SU-DHL-6 (cell line): Measurements from ENCODE around the gene FAM3B.

Experiments used
- H2AFZ ChIP-seq: fragments of 200-600 bp; sonication (generic); 2 replicates; pipeline ENCODE4 v1.6.1; 2014; ENCODE audit warnings: low read depth, mild to moderate bottlenecking, moderate library complexity, mixed read lengths, antibody characterized with exemption, low read length; ENCODE audit not compliant: severe bottlenecking
- H3F3A ChIP-seq: fragments of 200-600 bp; shearing (Covaris generic); 2 replicates; pipeline ENCODE4 v1.6.0; 2016; ENCODE audit warnings: antibody characterized with exemption, mild to moderate bottlenecking; ENCODE audit not compliant: insufficient read depth
- H3K27ac ChIP-seq: fragments of 200-600 bp; sonication (generic); 2 replicates; pipeline ENCODE4 v1.5.1; 2016; ENCODE audit warnings: low read depth, mild to moderate bottlenecking, low read length, moderate library complexity, mixed read lengths
- H3K27me3 ChIP-seq: fragments of 200-600 bp; sonication (generic), shearing (Covaris generic); 2 replicates; pipeline ENCODE4 v1.6.0; 2014; ENCODE audit warnings: mild to moderate bottlenecking, low read length
- H3K36me3 ChIP-seq: fragments of 200-600 bp; sonication (generic); 2 replicates; pipeline ENCODE4 v1.6.1; 2014; ENCODE audit warnings: mild to moderate bottlenecking, low read length, mixed read lengths
- H3K4me2 ChIP-seq: fragments of 300-600, 200-600 bp; shearing (Covaris generic), sonication (generic); 2 replicates; pipeline ENCODE4 v1.6.0; 2014; ENCODE audit warnings: low read length, low read depth, mild to moderate bottlenecking; ENCODE audit not compliant: poor library complexity, severe bottlenecking
- H3K4me3 ChIP-seq: fragments of 200-600 bp; sonication (generic); 2 replicates; pipeline ENCODE4 v1.5.1; 2014; ENCODE audit warnings: antibody characterized with exemption, low read length, mild to moderate bottlenecking, mixed read lengths; ENCODE audit not compliant: insufficient read depth, poor library complexity, severe bottlenecking
- H3K79me2 ChIP-seq: fragments of 200-600 bp; sonication (generic); 2 replicates; pipeline ENCODE4 v1.6.1; 2014; ENCODE audit warnings: mild to moderate bottlenecking, low read length, moderate library complexity; ENCODE audit not compliant: insufficient read depth
- H3K9ac ChIP-seq: fragments of 200-600 bp; sonication (generic); 2 replicates; pipeline ENCODE4 v1.7.0; 2014; ENCODE audit warnings: mild to moderate bottlenecking, low read length
- H3K9me2 ChIP-seq: fragments of 200-600 bp; sonication (generic); replicated peaks from 2 replicates; pipeline ENCODE4 v1.6.1; 2014; ENCODE audit warnings: low read length; ENCODE audit not compliant: insufficient read depth
- H3K9me3 ChIP-seq: fragments of 200-600 bp; sonication (generic); 2 replicates; pipeline ENCODE4 v1.6.1; 2014; ENCODE audit warnings: low read length, mixed read lengths; ENCODE audit not compliant: insufficient read depth
- H4K20me1 ChIP-seq: fragments of 200-600 bp; sonication (generic); 2 replicates; pipeline ENCODE4 v1.6.1; 2014; ENCODE audit warnings: low read depth, mild to moderate bottlenecking, antibody characterized with exemption, low read length, moderate library complexity, mixed read lengths
- CTCF ChIP-seq: fragments of 200-600 bp; sonication (generic); IDR thresholded peaks from one replicate; pipeline ENCODE4 v1.5.1; 2017; ENCODE audit warnings: antibody characterized with exemption, mild to moderate bottlenecking, low read length, moderate library complexity; ENCODE audit not compliant: insufficient read depth, poor library complexity, severe bottlenecking
- EZH2phosphoT487 ChIP-seq: fragments of 200-600 bp; sonication (generic), shearing (Covaris generic); conservative IDR thresholded peaks from 2 replicates; pipeline ENCODE4 v1.6.1; 2018; ENCODE audit warnings: mild to moderate bottlenecking, antibody characterized with exemption, low read length, moderate library complexity, mixed read lengths

The FAM3B gene

GRCh38 chr21:41387042-41387819 is 70.6 kb downstream of the FAM3B start:
- no peaks in the 10 kb centered on the region for H3K9me2 ChIP-seq
- H3K4me3 ChIP-seq: no peak overlapping the region
- H3K79me2 ChIP-seq: no peaks in the 10 kb centered on the region
- H4K20me1 ChIP-seq: no peaks in the 10 kb centered on the region
- H3K27ac ChIP-seq: no peak overlapping the region
- H2AFZ ChIP-seq: no peak overlapping the region
- peaks cover 6% of the 10 kb centered on the region; the same call in 1 of the 2 replicates for H3K36me3 ChIP-seq
- no peaks in the 10 kb centered on the region for H3K27me3 ChIP-seq
- H3F3A ChIP-seq: no peaks in the 10 kb centered on the region
- no peaks in the 10 kb centered on the region for H3K9me3 ChIP-seq
- no peak overlapping the region for H3K9ac ChIP-seq
- no peak for TF ChIP-seq CTCF
- TF ChIP-seq EZH2phosphoT487: no peak
- no peak overlapping the region for H3K4me2 ChIP-seq

GRCh38 chr21:41387824-41388223 is 71.2 kb downstream of the FAM3B start:
- Histone ChIP-seq H3K79me2 (no peaks in the 10 kb centered on the region), H3K9me2 (no peaks in the 10 kb centered on the region), H3K4me2 (no peak overlapping the region), H4K20me1 (no peaks in the 10 kb centered on the region), H3K9me3 (no peaks in the 10 kb centered on the region), H3K27me3 (no peaks in the 10 kb centered on the region), H3K27ac (no peak overlapping the region), H3F3A (no peaks in the 10 kb centered on the region), H3K36me3 (peaks cover 6% of the 10 kb centered on the region; the same call in 1 of the 2 replicates), H3K9ac (no peak overlapping the region), H3K4me3 (no peak overlapping the region), H2AFZ (no peak overlapping the region)
- TF ChIP-seq CTCF (no peak), EZH2phosphoT487 (no peak)

- Histone ChIP-seq H4K20me1 (no peaks in the 10 kb centered on the region), H3F3A (no peaks in the 10 kb centered on the region), H3K4me3 (no peak overlapping the region), H3K9ac (no peak overlapping the region), H3K27ac (no peak overlapping the region), H3K79me2 (no peaks in the 10 kb centered on the region), H3K27me3 (no peaks in the 10 kb centered on the region), H3K36me3 (peaks cover 6% of the 10 kb centered on the region; the same call in 1 of the 2 replicates), H3K9me2 (no peaks in the 10 kb centered on the region), H3K4me2 (no peak overlapping the region), H2AFZ (no peak overlapping the region), H3K9me3 (no peaks in the 10 kb centered on the region)
- TF ChIP-seq EZH2phosphoT487: no peak
- no peak for TF ChIP-seq CTCF
These were observed 71.7 kb downstream of the FAM3B start for GRCh38 chr21:41388259-41388658.
